IMR-90 (cell line): ENCODE data around the gene GPX1. TPM values are rescaled to one million over a fixed set of nuclear protein-coding genes. Genes with fewer than 3 reads are reported as not detected.

Experiments used
- ATAC-seq: fragments of 200-7000 bp; cut with Tn5 transposase; 2 replicates; pipeline ENCODE4 v1.9.1; 2020; ENCODE audit warnings: low read depth, mild to moderate bottlenecking, moderate library complexity
- BruUV-seq: library from RNA; stranded (reverse); fragments of 400-500 nt; replicated peaks from 2 replicates; lab custom pipeline; 2021; lab: Mats Ljungman, UMichigan
- CTCF ChIA-PET: fragments of 300-600 bp; formaldehyde crosslinking; extraction: SDS; loops from one replicate; lab custom pipeline; 2021; ENCODE audit warnings: antibody characterized with exemption; lab: Yijun Ruan, JAX
- POLR2A ChIA-PET: fragments of 300-600 bp; sonication (Branson Sonifier 250); formaldehyde crosslinking; loops from one replicate; lab custom pipeline; 2022; ENCODE audit warnings: antibody characterized with exemption; ENCODE audit not compliant: unreplicated experiment; lab: Charles Lee
- DNase-seq: peaks from one replicate; pipeline ENCODE4 v3.0.0; 2013
- H2AFZ ChIP-seq: replicated peaks from 2 replicates; pipeline ENCODE3; 2013; ENCODE audit warnings: low read length, mild to moderate bottlenecking; ENCODE audit not compliant: poor library complexity
- H2AK5ac ChIP-seq: 2 replicates; pipeline ENCODE4 v1.6.1; 2013; ENCODE audit warnings: low read depth, low read length, inconsistent platforms
- H2AK9ac ChIP-seq: replicated peaks from 2 replicates; pipeline ENCODE3; 2013; ENCODE audit warnings: mild to moderate bottlenecking, low read depth, low read length, moderate library complexity; ENCODE audit not compliant: poor library complexity
- H2BK120ac ChIP-seq: 2 replicates; pipeline ENCODE4 v1.6.1; 2013; ENCODE audit warnings: low read depth, low read length, inconsistent platforms
- H2BK15ac ChIP-seq: 3 replicates; pipeline ENCODE4 v1.6.1; 2013; ENCODE audit warnings: low read depth, low read length, inconsistent platforms
- H2BK20ac ChIP-seq: 2 replicates; pipeline ENCODE4 v1.6.1; 2013; ENCODE audit warnings: low read depth, mild to moderate bottlenecking, inconsistent platforms, low read length, moderate library complexity
- H2BK5ac ChIP-seq: 2 replicates; pipeline ENCODE4 v1.6.1; 2013; ENCODE audit warnings: mild to moderate bottlenecking, low read depth, low read length, inconsistent platforms; ENCODE audit not compliant: poor library complexity, severe bottlenecking
- H3K14ac ChIP-seq: replicated peaks from 2 replicates; pipeline ENCODE4 v1.6.1; 2013; ENCODE audit warnings: low read depth, low read length, inconsistent platforms
- H3K18ac ChIP-seq: 2 replicates; pipeline ENCODE4 v1.6.1; 2013; ENCODE audit warnings: low read depth, low read length, control low read depth
- H3K23ac ChIP-seq: 2 replicates; pipeline ENCODE4 v1.6.1; 2013; ENCODE audit warnings: low read depth, low read length, inconsistent platforms
- H3K27ac ChIP-seq: 2 replicates; pipeline ENCODE4 v1.5.1; 2013; ENCODE audit warnings: mild to moderate bottlenecking, control low read depth, low read length; ENCODE audit not compliant: insufficient read depth
- H3K27me3 ChIP-seq: 2 replicates; pipeline ENCODE4 v1.6.1; 2013; ENCODE audit warnings: low read length; ENCODE audit not compliant: control insufficient read depth, insufficient read depth
- H3K36me3 ChIP-seq: 2 replicates; pipeline ENCODE4 v1.6.1; 2013; ENCODE audit warnings: low read length, mixed read lengths; ENCODE audit not compliant: control insufficient read depth, insufficient read depth
- H3K4ac ChIP-seq: 2 replicates; pipeline ENCODE4 v1.6.1; 2013; ENCODE audit warnings: low read depth, low read length, inconsistent platforms
- H3K4me1 ChIP-seq: 2 replicates; pipeline ENCODE4 v1.6.1; 2013; ENCODE audit warnings: low read length, mixed read lengths; ENCODE audit not compliant: control insufficient read depth, insufficient read depth
- H3K4me2 ChIP-seq: 2 replicates; pipeline ENCODE4 v1.6.1; 2013; ENCODE audit warnings: low read depth, mild to moderate bottlenecking, control low read depth, low read length, moderate library complexity
- H3K4me3 ChIP-seq: 2 replicates; pipeline ENCODE4 v1.5.1; 2013; ENCODE audit warnings: low read depth, mild to moderate bottlenecking, control low read depth, low read length, moderate library complexity; ENCODE audit not compliant: insufficient read depth
- H3K56ac ChIP-seq: 2 replicates; pipeline ENCODE4 v1.6.1; 2013; ENCODE audit warnings: low read length, inconsistent platforms; ENCODE audit not compliant: insufficient read depth; ENCODE audit errors: extremely low read depth
- H3K79me1 ChIP-seq, 2 experiments: 2 replicates each; pipeline ENCODE4 v1.6.1; 2013; ENCODE audit warnings: low read length in 2 of 2, inconsistent platforms in 1 of 2, low read depth in 1 of 2
- H3K9ac ChIP-seq: 2 replicates; pipeline ENCODE4 v1.6.1; 2013; ENCODE audit warnings: low read depth, low read length, control low read depth
- H3K9me1 ChIP-seq: 2 replicates; pipeline ENCODE4 v1.6.1; 2013; ENCODE audit warnings: low read length, inconsistent platforms; ENCODE audit not compliant: insufficient read depth
- H3K9me3 ChIP-seq: 2 replicates; pipeline ENCODE4 v1.6.1; 2013; ENCODE audit warnings: low read length; ENCODE audit not compliant: control insufficient read depth, insufficient read depth
- H4K20me1 ChIP-seq: 2 replicates; pipeline ENCODE4 v1.6.1; 2013; ENCODE audit warnings: low read length, inconsistent platforms; ENCODE audit not compliant: insufficient read depth
- H4K5ac ChIP-seq: 2 replicates; pipeline ENCODE4 v1.6.1; 2013; ENCODE audit warnings: mild to moderate bottlenecking, low read depth, low read length, control low read depth
- H4K8ac ChIP-seq, 2 experiments: 2 replicates each; pipeline ENCODE4 v1.6.1; 2013; ENCODE audit warnings: low read depth in 2 of 2, low read length in 2 of 2, control low read depth in 1 of 2, inconsistent platforms in 1 of 2
- H4K91ac ChIP-seq: 2 replicates; pipeline ENCODE4 v1.6.1; 2013; ENCODE audit warnings: low read depth, low read length, inconsistent platforms; ENCODE audit not compliant: insufficient read depth
- NFE2L2 ChIP-seq: fragments of 150-350 bp; IDR thresholded peaks from 2 replicates; pipeline ENCODE4 v1.6.1; 2016; ENCODE audit warnings: low read depth, mild to moderate bottlenecking, low read length
- RFX5 ChIP-seq: IDR thresholded peaks from 2 replicates; pipeline ENCODE4 v1.8.0; 2012; ENCODE audit warnings: low read depth, mild to moderate bottlenecking, low read length, moderate library complexity
- WGBS, 2 experiments: methylation state at CpG; one replicate each; pipeline versions ENCODE4 v1.1.5 to v1.1.7; 2013; ENCODE audit warnings: missing lambda C conversion rate in 2 of 2; ENCODE audit not compliant: insufficient read length in 1 of 2; ENCODE audit errors: extremely low coverage in 2 of 2; 5-methylcytosine and 5-hydroxymethylcytosine counted together
- dilution Hi-C: fragments of 300-500 bp; cut with HindIII; formaldehyde crosslinking; loops from one replicate; pipeline ENCODE4 v1.14.3; 2018; ENCODE audit warnings: low sequenced_read_pairs; ENCODE audit not compliant: unreplicated experiment
- in situ Hi-C: fragments of 300-500 bp; cut with MboI; formaldehyde crosslinking; loops from 3 replicates; pipeline ENCODE4 v1.14.3; 2019; ENCODE audit warnings: low sequenced_read_pairs, inconsistent platforms, mixed read lengths
- intact Hi-C: fragments of 100-400 bp; cut with micrococcal nuclease; formaldehyde crosslinking; loops from 2 replicates; pipeline ENCODE4 v1.10.0; 2022
- polyA plus RNA-seq, 3 experiments: library from polyadenylated mRNA; depleted of rRNA; stranded (reverse); fragments of >200 nt; gene quantifications; 2 replicates each; pipeline ENCODE4 v1.2.3, GENCODE V29; 2012; ENCODE audit warnings: low replicate concordance in 1 of 3
- total RNA-seq: library from RNA; depleted of rRNA; stranded (reverse); fragments of >200 nt; gene quantifications from 2 replicates; pipeline ENCODE4 v1.2.3, GENCODE V29; 2012
- TF ChIP-seq, protein P1 (sequence below): fragments of 150-350 bp; IDR thresholded peaks from 2 replicates; pipeline ENCODE4 v1.6.1; 2017; ENCODE audit warnings: mild to moderate bottlenecking, antibody characterized with exemption, low read length, low read depth

GPX1 gene
- total and polyA plus RNA-seq, 2 of the 4 experiments (the other 2 are of a cell fraction), result 128 to 680 TPM

GRCh38 chr3:49388289-49388820 is 30.2 kb upstream of the GPX1 start:
- Histone ChIP-seq H2BK120ac (no peak overlapping the region), H4K20me1 (peaks cover 99% of the 10 kb centered on the region), H3K9me1 (peaks cover 22% of the 10 kb centered on the region), H2BK20ac (no peak overlapping the region), H3K18ac (no peak overlapping the region), H3K23ac (peak overlapping the region; percentile 1; the same call in 1 of the 2 replicates), H3K4me2 (no peak overlapping the region), H2AFZ (no peak overlapping the region), H3K36me3 (peaks cover 10% of the 10 kb centered on the region), H3K27ac (no peak overlapping the region), H2BK5ac (no peak overlapping the region), H2AK9ac (no peak overlapping the region), H3K9me3 (no peaks in the 10 kb centered on the region), H3K9ac (no peak overlapping the region), H3K14ac (no peak overlapping the region), H4K8ac (no peak overlapping the region), H4K5ac (no peak overlapping the region), H4K91ac (no peak overlapping the region), H2AK5ac (no peak overlapping the region), H3K56ac (no peak overlapping the region), H3K4ac (no peak overlapping the region), H3K27me3 (no peaks in the 10 kb centered on the region), H3K4me3 (no peak overlapping the region), H3K4me1 (peaks cover 10% of the 10 kb centered on the region), H3K79me1 (peaks cover 0 to 47% of the 10 kb centered on the region in 2 experiments; a peak in 2 of 4 replicates), H2BK15ac (no peak overlapping the region)
- 100% methylated on average over 1 of the region's 1 CpG; no CpG with 5 or more reads in 1 of the 2 experiments for WGBS, 2 experiments
- in situ Hi-C loops, result no loop called here
- dilution Hi-C loops, result no loop called here
- ATAC-seq (no peak), DNase-seq (no peak)
- TSS peak; percentile 16 for BruUV-seq
- intact Hi-C loops, result no loop called here
- ChIA-PET CTCF (no interaction called here), POLR2A (no interaction called here)
- TF ChIP-seq, protein P1, sequence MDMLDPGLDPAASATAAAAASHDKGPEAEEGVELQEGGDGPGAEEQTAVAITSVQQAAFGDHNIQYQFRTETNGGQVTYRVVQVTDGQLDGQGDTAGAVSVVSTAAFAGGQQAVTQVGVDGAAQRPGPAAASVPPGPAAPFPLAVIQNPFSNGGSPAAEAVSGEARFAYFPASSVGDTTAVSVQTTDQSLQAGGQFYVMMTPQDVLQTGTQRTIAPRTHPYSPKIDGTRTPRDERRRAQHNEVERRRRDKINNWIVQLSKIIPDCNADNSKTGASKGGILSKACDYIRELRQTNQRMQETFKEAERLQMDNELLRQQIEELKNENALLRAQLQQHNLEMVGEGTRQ, result no peak
- TF ChIP-seq NFE2L2, result no peak
- no peak for TF ChIP-seq RFX5
